SKM-1 treated with dmso at 0.1 percent for 144 hours (cell line): ENCODE results near the gene HES7.
"Not testable (repeated sequence)": the region's sequence is repeated elsewhere in the genome, so short reads cannot be mapped to it uniquely, and the experiment has no call there.

Experiments used
- DNase-seq: peaks from one replicate; lab custom pipeline; 2025; ENCODE audit not compliant: unreplicated experiment; lab: John Stamatoyannopoulos, UW

Gene HES7

DNA sequence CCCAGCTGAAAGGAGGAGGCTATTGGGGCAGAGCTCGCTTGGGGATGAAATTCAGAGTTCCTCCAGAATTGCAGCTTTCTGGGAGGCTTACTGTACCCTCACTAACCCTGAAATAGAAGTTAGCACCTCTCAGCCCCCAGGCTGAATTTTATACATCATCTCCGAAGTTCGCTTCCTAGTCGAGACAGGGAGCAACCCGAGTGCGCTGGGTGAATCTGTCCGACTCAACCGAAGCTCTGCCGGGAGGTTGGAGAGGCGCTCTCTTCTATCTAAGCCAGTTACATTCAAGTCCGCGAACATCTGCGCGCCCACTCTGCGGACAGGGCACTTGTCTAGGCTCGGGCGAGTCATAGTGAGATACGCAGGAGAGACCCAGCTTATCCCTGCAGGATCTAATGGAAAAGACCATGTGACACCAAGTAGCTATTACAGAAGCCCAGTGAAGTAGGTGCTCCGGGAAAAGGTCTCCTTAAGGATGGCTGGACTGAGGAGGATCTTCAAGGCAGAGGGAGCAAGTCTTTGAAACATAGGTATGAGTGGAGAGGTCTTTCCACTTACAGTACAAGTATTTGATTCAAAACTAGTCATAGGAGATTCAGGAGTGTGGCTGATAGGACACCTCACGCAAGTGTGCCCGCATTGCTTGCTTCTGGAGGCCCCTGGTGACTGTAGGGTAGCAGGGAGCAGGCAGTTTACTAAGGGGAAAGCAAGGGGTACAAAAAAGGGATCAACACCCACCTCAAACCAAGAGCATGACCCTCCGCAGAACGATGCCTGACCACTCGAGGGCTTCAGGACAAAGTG lies 646 bp upstream of the HES7 start:
- DNase-seq, result no peak

DNA sequence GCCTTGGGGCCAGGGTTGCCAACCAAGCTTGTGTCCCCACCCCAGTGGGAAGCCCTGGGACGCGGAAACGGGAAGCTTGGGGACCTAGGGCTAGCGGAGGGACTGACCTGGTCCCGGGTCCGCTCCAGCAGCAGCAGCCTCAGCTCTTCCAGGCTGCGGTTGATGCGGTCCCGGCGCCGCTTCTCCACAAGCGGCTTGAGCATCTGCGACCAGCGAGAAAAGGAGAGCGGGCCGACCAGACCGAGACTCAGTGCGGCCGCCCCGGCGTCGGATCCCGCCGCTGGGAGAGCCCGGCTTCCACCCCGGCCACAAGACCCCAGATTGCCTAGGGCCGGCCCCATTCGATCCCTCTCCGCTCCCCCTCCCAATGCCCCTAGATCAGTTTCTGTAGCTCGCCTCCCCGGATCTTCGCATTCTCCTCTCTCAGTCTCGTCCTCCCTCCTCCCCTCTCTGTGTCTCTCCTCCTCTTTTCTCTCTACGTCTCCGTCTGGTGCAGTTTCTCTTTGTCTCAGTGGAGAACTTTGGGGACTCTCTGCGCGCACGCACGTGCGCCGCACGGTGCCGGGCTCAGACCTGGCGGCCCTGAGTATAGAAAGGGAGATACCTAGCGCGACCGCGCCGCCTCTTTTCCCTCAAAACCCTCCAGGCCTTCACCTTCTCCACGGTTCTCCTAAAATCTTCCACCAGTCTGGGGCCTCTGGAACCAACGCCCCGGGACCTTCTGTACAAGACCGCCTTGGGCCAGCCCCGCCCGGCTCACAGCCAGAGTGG lies 797 bp downstream of the HES7 start:
- no peak for DNase-seq

DNA sequence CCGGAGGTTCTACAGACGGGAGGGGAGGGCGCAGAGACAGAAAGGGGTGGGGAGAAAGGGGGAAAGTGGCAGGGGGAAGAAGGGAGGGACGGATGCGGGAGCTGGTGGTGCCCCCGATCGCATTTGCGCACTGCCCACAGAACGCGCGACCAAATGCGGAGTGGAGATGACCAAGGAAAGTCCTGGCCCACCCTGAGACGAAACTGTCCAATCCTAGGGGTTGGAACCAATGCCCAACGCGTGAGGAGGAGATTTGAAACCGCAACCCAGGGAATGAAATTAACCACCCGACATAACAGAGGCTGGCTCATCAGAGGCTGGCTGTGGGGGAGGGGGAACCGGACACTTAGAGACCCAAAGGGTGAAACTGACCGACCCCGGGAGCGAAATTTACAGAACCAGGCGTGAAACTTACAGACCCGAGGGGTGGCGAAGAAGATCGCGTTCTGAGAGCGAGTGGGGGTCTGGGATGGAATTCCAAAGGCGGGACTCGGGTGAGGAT lies 1.4 kb downstream of the HES7 start:
- DNase-seq, result no peak

DNA sequence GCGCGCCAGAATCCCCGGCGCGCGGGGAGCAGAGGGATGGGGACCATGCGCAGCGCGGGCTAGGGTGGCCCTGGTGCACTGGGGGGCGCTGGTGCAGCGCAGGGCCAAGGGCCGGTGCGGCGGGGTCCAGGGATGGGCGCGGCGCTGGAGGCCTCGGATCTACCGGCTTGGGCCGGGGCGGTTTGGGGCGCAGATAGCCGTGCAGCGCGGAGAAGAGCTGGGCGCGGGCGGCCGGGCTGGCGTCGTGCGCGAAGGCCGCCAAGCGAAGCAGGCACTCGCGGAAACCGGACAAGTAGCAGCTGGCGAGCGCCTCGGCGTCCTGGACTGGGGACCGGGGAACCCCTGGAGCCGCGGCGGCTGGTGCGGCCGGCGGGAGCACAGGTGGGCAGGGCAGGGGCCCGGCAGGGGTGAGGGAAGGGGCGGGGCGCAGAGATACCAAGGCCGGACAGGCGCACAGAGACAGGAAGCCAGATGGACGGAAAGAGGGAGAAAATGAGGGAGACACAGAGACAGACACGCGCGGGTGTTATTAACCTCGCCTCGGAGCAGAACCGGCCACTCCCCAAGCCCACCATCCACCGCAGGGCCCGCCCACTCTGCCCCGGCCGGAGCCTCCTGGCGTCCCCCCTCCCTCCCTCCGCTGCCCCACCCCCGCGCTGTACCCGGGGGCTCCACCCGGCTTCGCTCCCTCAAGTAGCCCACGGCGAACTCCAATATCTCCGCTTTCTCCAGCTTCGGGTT lies 2.1 kb downstream of the HES7 start:
- DNase-seq, result no peak

DNA sequence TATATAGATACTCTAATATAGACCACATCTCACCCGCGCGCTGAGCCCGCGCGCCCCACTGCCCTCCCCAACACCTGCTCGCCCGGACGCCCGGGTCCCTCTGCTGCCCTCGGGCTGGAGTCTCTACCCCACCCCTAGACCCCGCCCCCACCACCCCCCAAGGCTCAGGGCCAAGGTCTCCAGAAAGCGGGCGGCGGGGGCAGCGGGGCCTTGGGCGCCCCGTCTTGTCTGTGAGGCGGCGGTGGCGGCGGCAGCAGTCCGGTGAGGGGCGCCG lies 2.6 kb downstream of the HES7 start:
- DNase-seq, result no peak

DNA sequence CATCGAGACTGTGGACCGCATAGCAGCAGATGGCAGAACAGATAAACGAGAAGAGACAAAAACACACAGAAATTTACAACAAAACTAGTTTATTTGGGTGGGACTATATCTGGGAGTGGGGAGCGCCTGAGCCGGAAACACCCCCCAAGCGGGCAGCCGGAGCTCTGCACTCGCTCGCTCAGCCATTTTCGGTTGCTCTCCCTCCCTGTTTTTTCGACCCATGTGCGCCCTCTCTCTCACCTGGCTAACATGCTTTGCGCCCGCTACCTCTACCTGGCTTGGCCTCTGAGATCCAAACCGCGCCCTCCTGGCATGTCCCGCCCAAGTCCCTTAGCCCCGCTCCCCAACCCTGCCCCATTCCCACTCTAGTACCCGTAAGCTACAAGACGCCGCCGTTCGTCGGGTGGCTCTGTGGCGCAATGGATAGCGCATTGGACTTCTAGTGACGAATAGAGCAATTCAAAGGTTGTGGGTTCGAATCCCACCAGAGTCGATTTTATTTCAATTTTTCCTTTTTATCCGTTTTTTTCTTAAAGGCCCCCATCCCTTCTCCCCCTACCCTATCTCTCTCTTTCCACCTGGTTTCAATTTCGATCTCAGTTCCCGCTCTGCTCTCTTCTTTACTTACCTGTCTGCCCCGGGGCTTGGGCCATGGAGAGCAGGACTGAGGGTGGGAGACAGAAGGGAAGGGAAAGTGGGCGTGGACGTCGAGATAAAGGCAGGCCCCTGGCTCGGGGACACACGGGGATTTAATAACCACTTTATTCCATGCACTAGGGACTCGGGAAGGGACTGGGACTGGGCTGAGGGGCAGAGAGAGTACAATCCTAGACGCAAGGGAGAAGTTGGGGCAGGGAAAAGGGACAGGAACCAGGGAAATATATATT lies 3.1 kb downstream of the HES7 start:
- DNase-seq, result peak; percentile 57

DNA sequence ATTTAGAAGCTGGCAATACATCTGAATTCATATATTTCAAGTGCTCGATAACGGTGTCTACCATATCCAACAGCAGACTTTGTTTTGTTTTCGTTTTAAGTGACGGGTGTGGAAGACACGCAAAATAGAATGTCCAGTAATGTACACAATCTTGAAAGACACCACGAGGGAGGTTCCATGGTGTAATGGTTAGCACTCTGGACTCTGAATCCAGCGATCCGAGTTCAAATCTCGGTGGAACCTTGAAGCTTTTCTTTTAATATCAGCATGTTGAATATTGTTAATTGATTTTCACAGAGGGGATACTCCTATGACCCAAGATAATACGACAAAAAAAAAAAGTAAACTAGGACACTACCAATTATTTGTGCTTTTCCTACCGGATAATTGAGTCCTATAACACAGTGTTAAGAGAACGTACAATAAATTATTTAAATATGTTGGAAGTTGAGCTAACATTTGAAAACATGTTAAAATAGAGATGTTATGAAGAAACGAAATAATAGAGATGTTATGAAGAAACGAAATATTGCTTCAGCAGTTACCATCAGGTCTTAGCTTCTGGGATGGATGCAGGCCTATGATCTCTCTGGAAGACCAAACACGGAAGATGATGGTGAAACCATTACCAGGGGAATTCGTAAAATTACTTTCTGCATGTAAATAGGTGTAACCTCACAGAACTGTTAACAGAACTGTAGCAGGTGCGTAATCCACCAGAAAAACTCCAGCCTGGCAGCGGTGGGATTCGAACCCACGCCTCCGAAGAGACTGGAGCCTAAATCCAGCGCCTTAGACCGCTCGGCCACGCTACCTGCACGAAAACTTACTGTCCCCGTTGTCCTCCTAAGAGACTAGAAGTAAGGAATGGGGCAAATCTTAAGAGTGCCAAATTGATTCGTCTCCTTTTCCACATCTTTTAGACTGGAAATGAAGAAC lies 4.1 kb downstream of the HES7 start:
- DNase-seq, result peak; percentile 58

DNA sequence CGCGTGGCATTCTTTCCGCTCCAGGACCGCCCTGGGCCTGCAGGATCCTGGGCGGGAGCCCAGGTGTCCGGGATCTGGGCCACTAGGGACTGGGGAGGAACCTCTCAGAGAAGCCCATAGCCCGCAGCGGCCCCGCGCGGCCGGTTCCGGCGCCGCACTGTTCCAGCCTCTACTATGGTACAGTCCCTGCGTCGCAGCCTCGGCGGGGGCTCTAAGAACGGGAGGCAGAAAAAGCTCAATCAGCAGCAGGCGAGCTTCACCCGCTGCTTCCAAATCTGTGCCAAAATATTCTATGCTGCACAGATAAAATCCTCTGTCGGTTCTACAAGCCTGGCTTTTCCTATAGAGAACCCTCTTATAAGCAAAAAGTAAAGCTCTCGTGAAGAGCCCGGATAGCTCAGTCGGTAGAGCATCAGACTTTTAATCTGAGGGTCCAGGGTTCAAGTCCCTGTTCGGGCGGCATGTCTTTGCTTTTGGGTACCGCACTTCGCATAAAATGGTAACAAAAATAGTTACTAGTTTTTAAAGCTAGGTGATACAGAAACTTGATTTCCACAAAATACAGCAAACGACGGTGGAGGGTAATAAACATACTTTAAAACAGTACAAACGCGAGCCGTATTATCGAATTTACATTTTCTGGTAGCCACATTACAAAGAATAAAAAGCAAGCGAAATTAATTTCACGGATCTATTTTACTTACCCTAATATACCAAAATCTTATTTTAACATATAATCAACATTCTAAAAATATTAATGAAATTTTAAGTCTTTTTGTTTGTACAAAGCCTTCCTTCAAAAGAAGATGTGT lies 4.9 kb downstream of the HES7 start:
- DNase-seq, result peak; percentile 43

DNA sequence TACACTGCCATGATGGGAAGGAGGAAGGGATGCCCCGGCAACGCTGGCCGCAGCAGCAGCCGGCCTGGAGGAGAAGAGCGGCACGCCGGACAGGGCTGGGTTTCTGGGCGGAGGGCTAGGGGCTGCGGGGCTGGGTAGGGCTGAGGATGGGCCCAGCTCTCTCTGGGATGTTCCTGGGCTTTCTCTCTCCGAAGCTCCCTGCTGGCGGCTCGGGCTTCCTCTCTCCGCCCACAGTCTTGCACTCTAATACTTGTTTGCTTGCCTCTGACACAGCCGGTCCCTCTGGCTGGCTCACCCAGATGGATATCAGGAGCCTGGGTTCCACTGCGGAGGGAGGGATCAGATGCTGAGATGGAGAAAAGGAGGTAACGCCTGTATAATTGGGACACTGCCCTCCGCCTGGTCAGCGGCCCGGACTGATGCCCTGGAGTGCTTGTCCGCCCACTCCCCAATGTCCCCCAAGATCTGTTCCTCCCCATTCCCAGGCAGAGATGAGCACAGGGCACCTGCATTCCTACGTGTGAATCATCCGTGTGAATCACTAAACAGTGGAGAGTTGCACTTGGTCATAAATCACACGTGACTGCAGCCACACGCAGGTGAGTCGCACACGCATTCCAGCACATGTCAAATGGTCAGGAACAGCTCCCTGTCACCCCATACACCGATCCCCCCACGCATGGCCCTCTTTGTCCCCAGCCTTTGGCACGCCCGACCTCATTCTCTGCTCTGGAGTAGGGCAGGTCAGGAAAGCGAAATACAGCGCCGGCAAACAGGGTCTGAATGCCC lies 5.7 kb downstream of the HES7 start, which contains the start of gene ALOXE3:
Gene ALOXE3 (minus strand): TSS at position 535 of the 789 bp plus-strand sequence. CDS start 524 bp downstream, at position 11.
- DNase-seq, result no peak

DNA sequence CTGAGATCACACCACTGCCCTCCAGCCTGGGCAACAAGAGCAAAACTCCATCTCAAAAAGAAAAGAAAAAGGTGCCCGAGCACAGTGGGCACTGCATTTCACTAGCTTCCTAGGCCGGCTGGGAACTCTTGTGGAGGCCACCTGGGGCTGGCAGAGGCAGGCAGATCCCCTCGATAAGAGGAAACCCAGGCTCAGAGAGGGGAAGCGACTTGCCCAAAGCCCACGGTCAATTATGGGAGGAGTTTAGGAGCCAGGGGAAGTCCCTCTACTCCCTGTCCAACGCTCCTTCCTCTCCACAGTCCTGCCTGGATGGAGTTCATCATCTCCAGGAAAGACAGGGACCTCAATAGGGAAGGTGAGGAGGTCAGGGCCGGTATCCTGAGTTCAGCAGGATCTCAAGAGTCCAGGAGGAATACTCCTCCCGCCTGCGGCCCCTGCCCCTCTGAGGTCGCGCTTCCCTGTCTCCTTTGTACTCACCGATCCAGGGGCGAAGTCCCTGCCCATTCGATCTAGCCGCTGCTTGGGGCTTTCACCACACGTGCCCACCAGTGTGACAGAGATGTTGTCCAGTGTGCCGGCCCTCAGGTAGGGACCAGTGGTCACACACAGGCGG lies 6.4 kb downstream of the HES7 start:
- DNase-seq, result no peak

DNA sequence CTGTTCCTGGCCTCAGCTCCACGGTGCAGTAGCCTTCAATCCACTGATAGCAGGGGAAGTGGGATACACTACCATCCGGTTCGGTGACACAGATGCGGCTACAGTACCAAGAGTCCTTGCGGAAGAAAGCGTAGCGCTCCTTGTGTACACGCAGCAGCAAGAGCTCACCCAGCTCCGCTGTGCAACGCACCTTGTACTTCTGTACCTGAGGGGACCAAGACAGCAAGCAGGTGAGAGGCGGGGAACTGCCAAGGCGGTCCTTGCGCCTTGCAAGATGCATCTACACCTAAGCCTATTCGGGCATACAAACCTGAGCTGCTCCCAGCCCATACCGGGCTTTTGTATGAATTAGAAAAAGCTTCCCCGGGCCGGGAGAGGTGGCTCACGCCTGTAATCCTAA lies 7.1 kb downstream of the HES7 start:
- DNase-seq, result no peak

DNA sequence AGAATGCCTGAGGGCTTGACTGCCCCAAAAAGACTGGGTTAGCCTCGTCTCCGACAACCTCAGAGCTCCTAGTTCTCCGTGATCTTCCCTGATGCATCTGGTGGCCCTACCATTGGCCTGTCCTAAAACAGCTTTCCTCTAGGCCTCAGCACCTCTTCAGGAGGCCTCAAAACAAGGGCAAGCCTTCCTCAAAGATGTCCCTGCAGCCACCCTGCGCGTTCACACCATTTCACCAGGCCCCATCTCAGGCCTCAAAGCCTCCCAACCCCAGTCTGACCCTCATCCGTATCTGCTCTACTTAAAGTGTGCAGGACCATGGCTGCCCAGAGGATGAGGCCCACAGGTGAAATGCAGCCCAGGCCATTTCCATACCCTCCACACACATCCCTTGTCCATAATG lies 13.0 kb downstream of the HES7 start:
- DNase-seq, result no peak

DNA sequence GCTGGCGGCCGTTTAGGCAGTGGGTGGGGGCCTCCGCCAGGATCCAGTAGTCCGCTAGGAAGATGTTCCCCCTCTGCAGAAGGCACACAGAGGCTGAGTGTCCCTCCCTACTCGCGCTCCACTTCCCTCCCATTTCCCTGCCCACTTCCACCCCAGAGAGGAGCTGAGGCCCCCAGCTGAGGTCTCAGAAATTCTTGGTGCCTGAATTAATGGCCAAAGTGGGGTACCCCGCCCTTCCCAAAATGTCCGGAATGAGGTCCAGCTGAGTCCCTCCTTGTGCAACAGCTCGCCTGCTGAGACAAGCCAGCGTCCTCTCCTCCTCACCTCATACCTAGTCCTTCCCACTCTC lies 13.5 kb downstream of the HES7 start:
- no peak for DNase-seq

DNA sequence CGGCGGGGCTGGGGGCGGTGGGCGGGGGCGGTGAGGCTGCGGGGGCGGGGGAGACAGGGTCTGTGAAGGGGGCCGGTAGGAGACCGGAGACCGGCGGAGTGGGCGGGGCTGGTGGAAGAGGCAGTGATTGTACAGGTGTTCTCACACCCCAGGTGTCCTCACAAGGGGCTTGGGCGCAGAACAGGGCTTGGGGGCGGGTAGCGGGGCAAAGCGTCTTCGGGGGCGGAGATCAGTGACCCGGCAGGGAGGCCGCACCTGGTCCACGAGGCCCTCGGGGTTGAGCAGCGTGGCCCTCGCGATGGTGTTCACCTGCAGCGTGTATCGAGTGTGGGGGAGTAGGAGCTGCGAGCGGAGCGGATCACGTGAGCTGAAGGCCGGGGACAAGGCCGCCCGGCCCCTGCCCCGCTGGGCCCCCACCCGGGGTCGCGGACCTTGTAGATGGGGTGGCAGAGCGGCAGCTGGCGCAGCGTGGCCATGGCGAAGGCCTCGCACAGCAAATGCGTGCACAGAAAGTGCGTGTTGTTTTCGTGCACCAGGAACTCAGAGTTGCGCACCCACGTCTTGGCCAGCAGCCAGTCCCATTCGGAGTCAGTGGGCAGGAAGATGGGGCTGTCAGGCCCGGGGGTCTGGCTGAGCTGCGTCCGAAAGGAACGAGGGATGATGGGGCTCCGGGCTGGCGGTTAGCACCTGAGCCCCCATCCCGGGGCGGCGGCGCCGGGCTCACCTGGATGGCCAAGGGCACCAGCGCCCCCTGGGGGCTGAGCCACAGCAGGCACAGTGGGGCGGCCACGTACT lies 14.0 kb downstream of the HES7 start:
- DNase-seq, result no peak

DNA sequence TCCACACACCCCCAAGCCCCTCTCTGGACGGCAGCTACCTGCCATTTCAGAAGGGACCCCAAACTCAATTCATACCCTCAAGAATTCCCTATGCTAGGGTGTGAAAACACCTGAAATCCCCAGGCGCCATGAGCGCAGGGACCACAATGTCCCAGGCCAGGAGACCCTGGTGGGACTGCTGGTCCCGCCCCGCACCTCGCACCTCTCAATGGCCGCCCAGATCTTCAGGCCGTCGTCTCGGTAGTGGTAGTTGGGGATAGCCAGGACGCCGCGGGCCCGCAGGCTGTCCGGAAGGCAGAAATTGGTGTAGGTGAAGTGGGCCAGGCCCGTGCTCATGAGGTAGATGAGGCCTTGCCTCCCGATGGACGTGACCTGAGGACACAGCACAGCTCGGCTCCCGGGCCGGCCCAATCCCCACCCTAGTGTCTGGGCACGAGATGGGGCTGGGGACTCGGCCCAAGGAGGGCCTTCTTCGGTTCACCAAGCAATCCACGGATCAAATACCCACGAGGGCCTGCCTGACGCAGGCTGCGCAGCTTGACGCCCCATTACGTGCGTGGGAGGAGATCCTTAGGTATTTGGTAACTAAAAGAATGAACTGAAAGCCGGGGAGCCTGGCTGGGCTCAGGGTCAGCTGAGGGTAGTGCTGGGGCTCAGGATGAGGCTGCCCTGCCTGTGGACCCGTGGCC lies 14.8 kb downstream of the HES7 start:
- DNase-seq, result no peak

DNA sequence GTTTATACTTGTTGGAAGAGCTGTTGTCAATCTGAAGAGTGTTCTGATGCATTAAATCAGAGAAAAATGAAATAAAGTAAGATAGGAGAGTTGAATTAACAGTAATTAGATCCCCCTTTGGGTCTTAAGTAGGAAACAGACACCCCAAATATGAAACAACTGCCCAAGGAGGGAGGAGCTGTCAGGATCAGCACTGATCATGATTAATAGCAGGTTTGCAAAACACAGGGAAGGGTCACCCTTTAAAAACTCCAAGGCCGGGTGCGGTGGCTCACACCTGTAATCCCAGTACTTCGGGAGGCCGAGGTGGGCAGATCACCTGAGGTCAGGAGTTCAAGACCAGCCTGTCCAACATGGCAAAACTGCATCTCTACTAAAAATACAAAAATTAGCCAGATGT lies 16.9 kb downstream of the HES7 start:
- DNase-seq, result not testable (repeated sequence)
